ENCODE results near the gene CPED1. TPM values are rescaled to one million over a fixed set of nuclear protein-coding genes. Genes with fewer than 3 reads are reported as not detected.

The CPED1 gene
- total and polyA plus RNA-seq, 10 of the 15 experiments (the other 5 are each of a cell fraction or from before 2014, with no cell fraction given) = 0.01 to 0.77 (median 0.10) TPM; not detected in 1

DNA sequence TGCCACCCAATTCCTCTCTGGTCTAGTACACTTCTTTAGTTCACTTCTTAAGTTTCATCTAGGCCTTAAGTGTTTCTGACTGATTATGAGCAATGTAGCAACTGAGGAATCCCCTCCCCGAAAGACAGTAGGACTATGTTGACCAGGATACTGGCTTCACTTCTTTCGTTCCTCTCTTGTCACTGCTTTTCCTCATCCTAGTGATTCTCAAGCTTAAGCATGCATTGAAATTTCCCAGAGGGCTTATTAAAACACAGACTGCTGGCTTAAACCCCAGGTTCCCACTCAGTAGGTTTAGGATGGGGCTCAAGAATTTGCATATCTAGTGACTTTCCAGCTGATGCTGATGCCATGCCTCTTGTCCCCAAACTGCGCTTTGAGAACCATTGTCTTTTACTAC, 175.7 kb downstream of the CPED1 start:
- CTCF ChIA-PET = interaction anchor here (0.7 to 4.2 kb wide), 10 partner anchors 15 to 830 kb away, joined by 3 to 20 read pairs (median 5); no protein-coding TSS in a partner anchor
- H4K20me1 ChIP-seq (ENCODE audit: control insufficient read depth, insufficient read depth) = no peaks in the 10 kb centered on the region
- TF ChIP-seq, protein P1, sequence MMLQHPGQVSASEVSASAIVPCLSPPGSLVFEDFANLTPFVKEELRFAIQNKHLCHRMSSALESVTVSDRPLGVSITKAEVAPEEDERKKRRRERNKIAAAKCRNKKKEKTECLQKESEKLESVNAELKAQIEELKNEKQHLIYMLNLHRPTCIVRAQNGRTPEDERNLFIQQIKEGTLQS (IDR thresholded peaks at IDR 0.05; ENCODE audit: borderline replicate concordance, extremely low read depth, low read depth, low read length) = no peak
- TF ChIP-seq SMAD1 (IDR thresholded peaks at IDR 0.05; ENCODE audit: low read depth, partially characterized antibody) (no peak), LARP7 (IDR thresholded peaks at IDR 0.05) (no peak), SUPT20H (IDR thresholded peaks at IDR 0.05; ENCODE audit: borderline replicate concordance, control insufficient read depth, low read depth, low read length) (no peak)
- TF ChIP-seq, protein P2, sequence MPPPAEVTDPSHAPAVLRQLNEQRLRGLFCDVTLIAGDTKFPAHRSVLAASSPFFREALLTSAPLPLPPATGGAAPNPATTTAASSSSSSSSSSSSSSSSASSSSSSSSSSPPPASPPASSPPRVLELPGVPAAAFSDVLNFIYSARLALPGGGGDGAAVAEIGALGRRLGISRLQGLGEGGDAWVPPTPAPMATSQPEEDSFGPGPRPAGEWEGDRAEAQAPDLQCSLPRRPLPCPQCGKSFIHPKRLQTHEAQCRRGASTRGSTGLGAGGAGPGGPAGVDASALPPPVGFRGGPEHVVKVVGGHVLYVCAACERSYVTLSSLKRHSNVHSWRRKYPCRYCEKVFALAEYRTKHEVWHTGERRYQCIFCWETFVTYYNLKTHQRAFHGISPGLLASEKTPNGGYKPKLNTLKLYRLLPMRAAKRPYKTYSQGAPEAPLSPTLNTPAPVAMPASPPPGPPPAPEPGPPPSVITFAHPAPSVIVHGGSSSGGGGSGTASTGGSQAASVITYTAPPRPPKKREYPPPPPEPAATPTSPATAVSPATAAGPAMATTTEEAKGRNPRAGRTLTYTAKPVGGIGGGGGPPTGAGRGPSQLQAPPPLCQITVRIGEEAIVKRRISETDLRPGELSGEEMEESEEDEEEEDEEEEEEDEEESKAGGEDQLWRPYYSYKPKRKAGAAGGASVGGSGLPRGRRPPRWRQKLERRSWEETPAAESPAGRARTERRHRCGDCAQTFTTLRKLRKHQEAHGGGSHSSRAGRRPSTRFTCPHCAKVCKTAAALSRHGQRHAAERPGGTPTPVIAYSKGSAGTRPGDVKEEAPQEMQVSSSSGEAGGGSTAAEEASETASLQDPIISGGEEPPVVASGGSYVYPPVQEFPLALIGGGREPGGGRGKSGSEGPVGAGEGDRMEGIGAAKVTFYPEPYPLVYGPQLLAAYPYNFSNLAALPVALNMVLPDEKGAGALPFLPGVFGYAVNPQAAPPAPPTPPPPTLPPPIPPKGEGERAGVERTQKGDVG (CRISPR knock-in tag; IDR thresholded peaks at IDR 0.05) = no peak
- intact Hi-C loops (cut with micrococcal nuclease; ENCODE audit: unreplicated experiment) = no loop called here
- no peaks in the 10 kb centered on the region for H3K9me3 ChIP-seq (replicated peaks; ENCODE audit: control insufficient read depth, insufficient read depth, low read length)
- H3K4me1 ChIP-seq (ENCODE audit: control insufficient read depth, insufficient read depth, low read length) = no peaks in the 10 kb centered on the region
- BruUV-seq (replicated peaks) = no TSS peak
- POLR2A ChIA-PET = no interaction called here
- H3K4me3 ChIP-seq = no peak overlapping the region
- no peak overlapping the region for H3K9ac ChIP-seq (ENCODE audit: control insufficient read depth, insufficient read depth, low read length)
- H3K4me2 ChIP-seq (ENCODE audit: control insufficient read depth, insufficient read depth) = no peak overlapping the region
- no peaks in the 10 kb centered on the region for H3K27me3 ChIP-seq (replicated peaks in 1 of 2; ENCODE audit: control insufficient read depth in 2 of 2, insufficient read depth in 2 of 2, low read length in 1 of 2)
- H3K27ac ChIP-seq (ENCODE audit: control insufficient read depth, insufficient read depth) = no peak overlapping the region
- SMC1A ChIA-PET (ENCODE audit: uncharacterized antibody, unreplicated experiment) = interaction anchor here (0.7 to 2.6 kb wide), 13 partner anchors 9 to 830 kb away, joined by 3 to 13 read pairs (median 5); no protein-coding TSS in a partner anchor
- FAIRE-seq (peak; percentile 66), DNase-seq (ENCODE audit: low read depth, low spot score) (no peak), ATAC-seq (no peak)
- 78% methylated on average over 3 of the region's 3 CpGs for WGBS (ENCODE audit: insufficient coverage, insufficient replicate concordance, low lambda C conversion rate, missing lambda C conversion rate)
- H3K36me3 ChIP-seq (ENCODE audit: control insufficient read depth in 2 of 2, insufficient read depth in 2 of 2, low read length in 1 of 2) = no peaks in the 10 kb centered on the region
- in situ Hi-C loops (cut with MboI) = no loop called here
- no peak overlapping the region for H2AFZ ChIP-seq (ENCODE audit: control insufficient read depth, low read depth, low read length)
- RAD21 ChIA-PET (ENCODE audit: unreplicated experiment) = interaction anchor here (0.7 to 2.1 kb wide), 8 partner anchors 56 to 830 kb away, joined by 3 to 6 read pairs (median 4); partner anchors contain the start of gene WNT16
- no peaks in the 10 kb centered on the region for H3K79me2 ChIP-seq (ENCODE audit: control insufficient read depth, insufficient read depth, low read length)
